HEK293 (cell line): ENCODE measurements around the gene RXFP4.
A peak's percentile ranks its signal among the peaks of the same experiment; 100 is the strongest.

Experiments used
- ELK4 ChIP-seq: IDR thresholded peaks from 2 replicates; pipeline ENCODE4 v1.6.1; 2011; ENCODE audit warnings: mild to moderate bottlenecking, low read depth, low read length, borderline replicate concordance
- FEZF1 ChIP-seq: fragments of 450-650 bp; formaldehyde crosslinking; IDR thresholded peaks from 2 replicates; pipeline ENCODE4 v1.5.1; 2016; ENCODE audit warnings: missing biosample characterization, missing genetic modification characterization
- GLI4 ChIP-seq: fragments of 450-650 bp; formaldehyde crosslinking; IDR thresholded peaks from 2 replicates; pipeline ENCODE4 v1.5.1; 2016; ENCODE audit warnings: missing biosample characterization, missing genetic modification characterization
- GLIS1 ChIP-seq: fragments of 450-650 bp; formaldehyde crosslinking; IDR thresholded peaks from 2 replicates; pipeline ENCODE4 v1.5.1; 2016; ENCODE audit warnings: missing biosample characterization, missing genetic modification characterization
- KLF8 ChIP-seq: fragments of 450-650 bp; formaldehyde crosslinking; IDR thresholded peaks from 2 replicates; pipeline ENCODE4 v1.5.1; 2016; ENCODE audit warnings: missing biosample characterization, missing genetic modification characterization
- YY1 ChIP-seq: fragments of 450-650 bp; formaldehyde crosslinking; IDR thresholded peaks from 2 replicates; pipeline ENCODE4 v1.5.1; 2018; ENCODE audit warnings: missing biosample characterization, missing genetic modification characterization
- ZBTB1 ChIP-seq: fragments of 450-650 bp; formaldehyde crosslinking; IDR thresholded peaks from 2 replicates; pipeline ENCODE4 v1.5.1; 2016; ENCODE audit warnings: missing biosample characterization, missing genetic modification characterization
- ZBTB11 ChIP-seq: fragments of 450-650 bp; formaldehyde crosslinking; conservative IDR thresholded peaks from 2 replicates; pipeline ENCODE4 v1.5.1; 2016; ENCODE audit warnings: low read depth, missing biosample characterization, missing genetic modification characterization
- ZFHX2 ChIP-seq: fragments of 450-650 bp; formaldehyde crosslinking; conservative IDR thresholded peaks from 2 replicates; pipeline ENCODE4 v1.5.1; 2016; ENCODE audit warnings: missing biosample characterization, missing genetic modification characterization
- ZNF132 ChIP-seq: fragments of 450-650 bp; formaldehyde crosslinking; IDR thresholded peaks from 2 replicates; pipeline ENCODE4 v1.5.1; 2017; ENCODE audit warnings: missing biosample characterization, missing genetic modification characterization, borderline replicate concordance
- ZNF175 ChIP-seq: fragments of 450-650 bp; formaldehyde crosslinking; IDR thresholded peaks from 2 replicates; pipeline ENCODE4 v1.5.1; 2016; ENCODE audit warnings: missing biosample characterization, missing genetic modification characterization
- ZNF19 ChIP-seq: fragments of 450-650 bp; formaldehyde crosslinking; IDR thresholded peaks from 2 replicates; pipeline ENCODE4; 2016; ENCODE audit warnings: missing biosample characterization, missing genetic modification characterization, low read depth
- ZNF2 ChIP-seq: fragments of 450-650 bp; formaldehyde crosslinking; IDR thresholded peaks from 2 replicates; pipeline ENCODE4 v1.5.1; 2016; ENCODE audit warnings: missing biosample characterization, missing genetic modification characterization
- ZNF416 ChIP-seq: fragments of 450-650 bp; formaldehyde crosslinking; IDR thresholded peaks from 2 replicates; pipeline ENCODE4 v1.5.1; 2016; ENCODE audit warnings: missing biosample characterization, missing genetic modification characterization
- ZNF521 ChIP-seq: fragments of 450-650 bp; formaldehyde crosslinking; IDR thresholded peaks from 2 replicates; pipeline ENCODE4 v1.5.1; 2017; ENCODE audit warnings: missing biosample characterization, mild to moderate bottlenecking, missing genetic modification characterization
- ZNF610 ChIP-seq: fragments of 450-650 bp; formaldehyde crosslinking; IDR thresholded peaks from 2 replicates; pipeline ENCODE4 v1.5.1; 2016; ENCODE audit warnings: missing biosample characterization, missing genetic modification characterization, borderline replicate concordance
- ZNF629 ChIP-seq: fragments of 450-650 bp; formaldehyde crosslinking; IDR thresholded peaks from 2 replicates; pipeline ENCODE4 v1.5.1; 2017; ENCODE audit warnings: missing biosample characterization, missing genetic modification characterization
- ZNF707 ChIP-seq: fragments of 450-650 bp; formaldehyde crosslinking; IDR thresholded peaks from 2 replicates; pipeline ENCODE4 v1.5.1; 2016; ENCODE audit warnings: missing biosample characterization, missing genetic modification characterization
- ZNF777 ChIP-seq: fragments of 450-650 bp; formaldehyde crosslinking; IDR thresholded peaks from 2 replicates; pipeline ENCODE4 v1.5.1; 2017; ENCODE audit warnings: missing biosample characterization, missing genetic modification characterization, borderline replicate concordance
- ZSCAN23 ChIP-seq: fragments of 450-650 bp; formaldehyde crosslinking; IDR thresholded peaks from 2 replicates; pipeline ENCODE4 v1.5.1; 2016; ENCODE audit warnings: missing biosample characterization, missing genetic modification characterization
- TF ChIP-seq, protein P1 (sequence below): fragments of 450-650 bp; formaldehyde crosslinking; IDR thresholded peaks from 2 replicates; pipeline ENCODE4 v1.5.1; 2016; ENCODE audit warnings: missing biosample characterization, missing genetic modification characterization
- TF ChIP-seq, protein P2 (sequence below): fragments of 450-650 bp; formaldehyde crosslinking; IDR thresholded peaks from 2 replicates; pipeline ENCODE4 v1.5.1; 2016; ENCODE audit warnings: missing biosample characterization, missing genetic modification characterization
- TF ChIP-seq, protein P3 (sequence below): sonication (generic); formaldehyde crosslinking; IDR thresholded peaks from 2 replicates; pipeline ENCODE4 v1.8.1; 2022; ENCODE audit warnings: mild to moderate bottlenecking, moderate library complexity, missing genetic modification reagents

Gene RXFP4

DNA sequence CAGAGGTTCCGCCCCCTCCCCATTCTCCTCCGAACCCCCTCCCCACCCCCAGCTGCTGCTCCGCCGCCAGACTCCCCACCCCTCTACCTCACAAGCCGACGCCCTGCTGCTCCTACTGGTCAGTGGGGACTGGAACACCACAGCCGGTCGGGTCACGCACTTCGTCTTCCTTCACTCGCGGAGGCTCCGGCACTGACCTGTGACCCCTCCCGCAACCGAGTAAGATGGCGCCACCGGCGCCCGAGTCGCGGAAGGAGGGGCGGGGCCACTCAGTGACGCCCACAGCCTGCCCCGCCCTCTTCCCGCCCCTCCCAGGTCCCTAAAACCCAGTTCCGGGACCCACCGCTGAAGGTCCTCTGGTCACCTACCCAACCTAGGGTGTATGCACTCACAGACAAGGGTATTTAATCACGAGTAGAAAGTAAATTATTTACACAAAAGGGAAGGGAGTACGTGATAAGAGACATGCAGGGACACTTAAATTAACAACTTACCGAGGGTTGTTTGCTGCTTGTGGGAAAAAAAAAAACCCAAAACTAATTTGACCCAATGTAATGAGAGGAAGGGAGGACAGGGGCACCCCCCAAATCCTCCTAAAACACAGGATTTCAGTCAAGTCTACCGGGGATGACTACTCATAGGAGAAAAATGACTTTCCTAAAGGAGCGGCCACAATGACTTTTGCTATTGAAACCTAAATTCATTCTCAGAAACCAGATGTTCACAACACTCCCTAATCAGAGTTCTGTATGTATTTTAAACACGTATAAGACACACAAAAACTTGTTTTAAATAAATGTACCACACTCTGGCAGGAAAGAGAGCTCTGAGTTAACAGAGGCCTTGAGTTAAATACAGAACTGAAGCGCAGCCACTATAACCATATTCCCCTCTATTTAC is 30.0 kb upstream of the RXFP4 start, which contains the start of gene RIT1 (continued):
- TF ChIP-seq, protein P1, sequence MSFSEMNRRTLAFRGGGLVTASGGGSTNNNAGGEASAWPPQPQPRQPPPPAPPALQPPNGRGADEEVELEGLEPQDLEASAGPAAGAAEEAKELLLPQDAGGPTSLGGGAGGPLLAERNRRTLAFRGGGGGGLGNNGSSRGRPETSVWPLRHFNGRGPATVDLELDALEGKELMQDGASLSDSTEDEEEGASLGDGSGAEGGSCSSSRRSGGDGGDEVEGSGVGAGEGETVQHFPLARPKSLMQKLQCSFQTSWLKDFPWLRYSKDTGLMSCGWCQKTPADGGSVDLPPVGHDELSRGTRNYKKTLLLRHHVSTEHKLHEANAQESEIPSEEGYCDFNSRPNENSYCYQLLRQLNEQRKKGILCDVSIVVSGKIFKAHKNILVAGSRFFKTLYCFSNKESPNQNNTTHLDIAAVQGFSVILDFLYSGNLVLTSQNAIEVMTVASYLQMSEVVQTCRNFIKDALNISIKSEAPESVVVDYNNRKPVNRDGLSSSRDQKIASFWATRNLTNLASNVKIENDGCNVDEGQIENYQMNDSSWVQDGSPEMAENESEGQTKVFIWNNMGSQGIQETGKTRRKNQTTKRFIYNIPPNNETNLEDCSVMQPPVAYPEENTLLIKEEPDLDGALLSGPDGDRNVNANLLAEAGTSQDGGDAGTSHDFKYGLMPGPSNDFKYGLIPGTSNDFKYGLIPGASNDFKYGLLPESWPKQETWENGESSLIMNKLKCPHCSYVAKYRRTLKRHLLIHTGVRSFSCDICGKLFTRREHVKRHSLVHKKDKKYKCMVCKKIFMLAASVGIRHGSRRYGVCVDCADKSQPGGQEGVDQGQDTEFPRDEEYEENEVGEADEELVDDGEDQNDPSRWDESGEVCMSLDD (tag by site-specific recombination) = no peak
- TF ChIP-seq ZNF777 (tag by site-specific recombination) = no peak
- TF ChIP-seq KLF8 (tag by site-specific recombination) = peak; percentile 96
- TF ChIP-seq GLIS1 = peak; percentile 26; the same call in 1 of the 2 replicates
- TF ChIP-seq ZFHX2 = peak; percentile 65
- TF ChIP-seq, protein P2, sequence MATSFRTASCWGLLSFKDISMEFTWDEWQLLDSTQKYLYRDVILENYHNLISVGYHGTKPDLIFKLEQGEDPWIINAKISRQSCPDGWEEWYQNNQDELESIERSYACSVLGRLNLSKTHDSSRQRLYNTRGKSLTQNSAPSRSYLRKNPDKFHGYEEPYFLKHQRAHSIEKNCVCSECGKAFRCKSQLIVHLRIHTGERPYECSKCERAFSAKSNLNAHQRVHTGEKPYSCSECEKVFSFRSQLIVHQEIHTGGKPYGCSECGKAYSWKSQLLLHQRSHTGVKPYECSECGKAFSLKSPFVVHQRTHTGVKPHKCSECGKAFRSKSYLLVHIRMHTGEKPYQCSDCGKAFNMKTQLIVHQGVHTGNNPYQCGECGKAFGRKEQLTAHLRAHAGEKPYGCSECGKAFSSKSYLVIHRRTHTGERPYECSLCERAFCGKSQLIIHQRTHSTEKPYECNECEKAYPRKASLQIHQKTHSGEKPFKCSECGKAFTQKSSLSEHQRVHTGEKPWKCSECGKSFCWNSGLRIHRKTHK (tag by site-specific recombination) = no peak
- TF ChIP-seq ZNF19 (tag by site-specific recombination) = no peak
- TF ChIP-seq ZNF629 (tag by site-specific recombination) = peak; percentile 61
- no peak for TF ChIP-seq ZBTB11 (tag by site-specific recombination)
- TF ChIP-seq ZNF132 = no peak
- TF ChIP-seq, protein P3, sequence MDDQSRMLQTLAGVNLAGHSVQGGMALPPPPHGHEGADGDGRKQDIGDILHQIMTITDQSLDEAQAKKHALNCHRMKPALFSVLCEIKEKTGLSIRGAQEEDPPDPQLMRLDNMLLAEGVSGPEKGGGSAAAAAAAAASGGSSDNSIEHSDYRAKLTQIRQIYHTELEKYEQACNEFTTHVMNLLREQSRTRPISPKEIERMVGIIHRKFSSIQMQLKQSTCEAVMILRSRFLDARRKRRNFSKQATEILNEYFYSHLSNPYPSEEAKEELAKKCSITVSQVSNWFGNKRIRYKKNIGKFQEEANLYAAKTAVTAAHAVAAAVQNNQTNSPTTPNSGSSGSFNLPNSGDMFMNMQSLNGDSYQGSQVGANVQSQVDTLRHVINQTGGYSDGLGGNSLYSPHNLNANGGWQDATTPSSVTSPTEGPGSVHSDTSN (CRISPR knock-in tag) = no peak
- TF ChIP-seq YY1 (tag by site-specific recombination) = peak; percentile 65; the same call in 1 of the 2 replicates
- no peak for TF ChIP-seq ZNF416 (tag by site-specific recombination)
- TF ChIP-seq ZNF610 (tag by site-specific recombination) = no peak
- TF ChIP-seq ZNF707 (tag by site-specific recombination) = no peak
- TF ChIP-seq ELK4 = no peak
- no peak for TF ChIP-seq ZNF175
- TF ChIP-seq GLI4 (tag by site-specific recombination) = no peak
- TF ChIP-seq ZBTB1 (tag by site-specific recombination) = 0 out of 2 replicates have a peak, but pooled peaks have one; percentile 10
- TF ChIP-seq ZSCAN23 (tag by site-specific recombination) = no peak
- TF ChIP-seq ZNF521 (tag by site-specific recombination) = no peak
- peak; percentile 20; the same call in 1 of the 2 replicates for TF ChIP-seq ZNF2
- no peak for TF ChIP-seq FEZF1 (tag by site-specific recombination)
